Uterus (tissue), 4 donors: Measurements from ENCODE around the gene EVI2A. TPM values are rescaled to one million over a fixed set of nuclear protein-coding genes. Genes with fewer than 3 reads are reported as not detected.

ENCODE experiments used
- DNase-seq, 2 donors: peaks; one replicate each; pipeline ENCODE4 v3.0.0-alpha.2; 2019 to 2020
- H3K27ac ChIP-seq, 2 donors: fragments of 200-600 bp; sonication (generic); 1 replicate in 1 of 2; 2 replicates in 1 of 2; pipeline ENCODE4 v1.5.1; 2016 to 2018
- H3K27me3 ChIP-seq, 2 donors: fragments of 200-600 bp; sonication (generic); one replicate each; pipeline ENCODE4 v1.5.1; 2018 to 2019; ENCODE audit warnings: control low read depth in 1 of 2
- H3K36me3 ChIP-seq, 2 donors: fragments of 200-600 bp; sonication (generic); one replicate each; pipeline ENCODE4 v1.5.1; 2019; ENCODE audit warnings: control low read depth in 1 of 2
- H3K4me1 ChIP-seq, 2 donors: fragments of 200-600 bp; sonication (generic); one replicate each; pipeline ENCODE4 v1.5.1; 2018 to 2019; ENCODE audit warnings: control low read depth in 1 of 2
- H3K4me3 ChIP-seq, 2 donors: fragments of 200-600 bp; sonication (generic); 1 replicate in 1 of 2; 2 replicates in 1 of 2; pipeline ENCODE4 v1.5.1; 2018 to 2019; ENCODE audit warnings: mild to moderate bottlenecking in 1 of 2
- H3K9me3 ChIP-seq, 2 donors: fragments of 200-600 bp; sonication (generic); one replicate each; pipeline ENCODE4 v1.5.1; 2019; ENCODE audit warnings: control low read depth in 1 of 2
- CTCF ChIP-seq, 4 experiments: fragments of 200-600 bp in 2 of 4; fragments of 450-650 bp in 2 of 4; sonication (generic) in 2 of 4; IDR thresholded peaks; one replicate each; pipeline ENCODE4 v1.5.1; 2016 to 2019; ENCODE audit warnings: antibody characterized with exemption in 4 of 4, mild to moderate bottlenecking in 2 of 4, moderate library complexity in 1 of 4
- POLR2A ChIP-seq, 2 donors: fragments of 450-650 bp; IDR thresholded peaks; one replicate each; pipeline ENCODE4 v1.6.1; 2016; ENCODE audit warnings: antibody characterized with exemption in 2 of 2, mild to moderate bottlenecking in 1 of 2, moderate library complexity in 1 of 2
- intact Hi-C: fragments of 100-400 bp; cut with DNase I; formaldehyde crosslinking; loops from one replicate; pipeline ENCODE4 v1.15.1; 2023; ENCODE audit warnings: low total_unique reads
- total RNA-seq, 4 donors: library from RNA; depleted of rRNA in 3 of 4; stranded (reverse); fragments of >200 nt in 3 of 4; gene quantifications; one replicate each; pipeline versions ENCODE4 v1.1.0 to v1.2.4, GENCODE V29; 2014 to 2023
- donor health status: DM: yes; HTN: yes; CAD: no.

The EVI2A gene
- total RNA-seq, 4 donors from 2014 or later = 2.0 to 17.9 (median 7.2) TPM

GRCh38 chr17:31311526-31311925 is 9.9 kb downstream of the EVI2A start:
- Histone ChIP-seq H3K4me1 (no peaks in the 10 kb centered on the region), H3K27me3 (no peaks in the 10 kb centered on the region), H3K4me3 (no peak overlapping the region), H3K27ac (no peak overlapping the region), H3K36me3 (no peaks in the 10 kb centered on the region), H3K9me3 (no peaks in the 10 kb centered on the region)
- TF ChIP-seq POLR2A (IDR thresholded peaks at IDR 0.05) (no peak), CTCF (IDR thresholded peaks at IDR 0.05) (no peak)
- intact Hi-C loops = no loop called here
- DNase-seq = no peak

DNA sequence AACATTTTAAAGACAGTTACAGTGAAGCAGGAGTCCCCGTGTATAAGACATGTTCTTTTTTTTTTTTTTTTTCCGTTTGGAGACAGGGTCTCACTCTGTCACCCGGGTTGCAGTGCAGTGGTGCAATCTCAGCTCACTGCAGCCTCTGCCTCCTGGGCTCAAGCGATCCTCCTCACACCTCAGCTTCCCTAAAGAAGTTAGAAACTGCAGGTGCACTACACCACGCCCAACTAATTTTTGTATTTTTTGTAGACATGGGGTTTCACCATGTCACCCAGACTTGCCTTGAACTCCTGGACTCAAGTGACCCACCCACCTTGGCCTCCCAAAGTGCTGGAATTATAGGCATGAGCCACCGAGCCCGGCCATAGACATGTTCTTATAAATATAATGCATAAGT is 10.5 kb downstream of the EVI2A start:
- DNase-seq = no peak
- Histone ChIP-seq H3K9me3 (no peaks in the 10 kb centered on the region), H3K27ac (no peak overlapping the region), H3K4me3 (no peak overlapping the region), H3K36me3 (no peaks in the 10 kb centered on the region), H3K4me1 (no peaks in the 10 kb centered on the region), H3K27me3 (no peaks in the 10 kb centered on the region)
- intact Hi-C loops = no loop called here
- TF ChIP-seq POLR2A (IDR thresholded peaks at IDR 0.05) = no peak

DNA sequence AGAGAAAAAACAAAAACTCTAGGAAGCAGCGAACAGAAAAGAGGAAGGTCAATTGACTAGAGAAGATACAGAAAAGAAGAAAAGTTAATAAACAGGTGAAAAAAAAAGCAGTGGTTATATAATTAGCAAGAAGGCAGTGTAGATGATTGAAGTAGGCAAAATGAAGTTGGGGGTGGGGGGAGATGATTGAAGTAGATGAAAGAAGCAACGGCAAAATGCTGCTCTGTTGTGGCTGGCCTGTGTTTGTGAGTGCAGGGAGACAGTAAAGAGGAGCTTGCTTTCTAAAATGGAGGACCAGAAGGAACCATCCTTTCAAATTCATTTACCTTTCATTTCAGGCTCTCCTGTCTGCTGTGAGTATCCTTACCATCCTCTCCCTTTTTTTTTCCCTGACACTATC is 11.2 kb downstream of the EVI2A start:
- Histone ChIP-seq H3K4me1 (no peaks in the 10 kb centered on the region), H3K36me3 (no peaks in the 10 kb centered on the region), H3K9me3 (no peaks in the 10 kb centered on the region), H3K27me3 (no peaks in the 10 kb centered on the region), H3K4me3 (no peak overlapping the region), H3K27ac (no peak overlapping the region)
- TF ChIP-seq CTCF (IDR thresholded peaks at IDR 0.05) = no peak
- no peak for TF ChIP-seq POLR2A (IDR thresholded peaks at IDR 0.05)
- no peak for DNase-seq
- intact Hi-C loops = no loop called here

- Histone ChIP-seq H3K4me3 (no peak overlapping the region), H3K27ac (no peak overlapping the region), H3K4me1 (no peaks in the 10 kb centered on the region), H3K36me3 (no peaks in the 10 kb centered on the region), H3K27me3 (no peaks in the 10 kb centered on the region), H3K9me3 (no peaks in the 10 kb centered on the region)
- DNase-seq = no peak
- intact Hi-C loops = no loop called here
- TF ChIP-seq POLR2A (IDR thresholded peaks at IDR 0.05) = no peak
- no peak for TF ChIP-seq CTCF (IDR thresholded peaks at IDR 0.05)
These were observed 11.9 kb downstream of the EVI2A start for GRCh38 chr17:31309556-31309955.

DNA sequence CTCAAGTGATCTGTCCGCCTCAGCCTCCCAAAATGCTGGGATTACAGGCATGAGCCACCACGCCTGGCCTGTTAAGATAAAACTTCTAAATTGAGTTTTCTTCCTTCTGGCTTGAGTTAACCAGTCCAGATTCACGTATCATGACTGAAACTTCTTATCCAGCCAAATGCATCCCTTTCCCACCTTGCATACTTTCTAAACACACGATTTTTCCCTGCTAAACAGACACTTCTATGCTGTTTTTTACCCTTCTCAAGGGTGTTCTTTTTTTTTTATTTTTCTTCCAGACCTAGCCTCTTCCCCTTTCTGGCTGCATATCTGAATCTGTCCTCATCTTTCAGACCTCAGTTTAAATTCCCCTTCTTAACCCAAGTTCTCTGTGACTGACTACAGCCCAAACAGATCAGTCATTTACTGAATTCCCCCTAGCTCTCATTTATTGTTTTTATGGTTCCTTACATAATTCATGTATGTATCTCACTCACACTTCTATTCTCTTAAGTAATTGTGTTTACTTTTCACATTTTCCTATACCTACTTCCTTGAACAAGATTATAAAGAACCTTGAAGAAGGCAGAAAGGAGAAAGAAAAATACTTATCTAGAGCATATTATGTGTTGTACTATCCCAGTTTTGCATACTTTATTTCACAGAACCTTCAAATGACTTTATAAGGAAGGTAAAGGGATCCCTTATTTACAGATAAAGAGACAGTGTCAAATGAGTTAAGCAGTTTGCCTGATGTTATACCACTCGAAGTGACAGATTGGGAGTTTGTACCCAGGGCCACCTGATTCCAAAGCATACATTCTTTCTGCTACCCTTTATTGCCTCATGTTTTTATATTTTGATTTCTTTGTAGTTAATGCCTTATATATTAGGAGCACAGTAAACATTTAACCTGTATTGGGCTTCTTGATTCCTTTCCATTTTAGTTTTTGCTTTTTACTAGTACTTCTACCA is 12.8 kb downstream of the EVI2A start:
- intact Hi-C loops = no loop called here
- no peak for DNase-seq
- TF ChIP-seq CTCF (IDR thresholded peaks at IDR 0.05) (no peak), POLR2A (IDR thresholded peaks at IDR 0.05) (no peak)
- H3K27me3 ChIP-seq = no peaks in the 10 kb centered on the region
- no peaks in the 10 kb centered on the region for H3K4me1 ChIP-seq
- H3K4me3 ChIP-seq = no peak overlapping the region
- H3K27ac ChIP-seq = no peak overlapping the region
- H3K36me3 ChIP-seq = no peaks in the 10 kb centered on the region
- no peaks in the 10 kb centered on the region for H3K9me3 ChIP-seq
